GM12801 (cell line): ENCODE measurements around the gene LRRC4C.

Experiments used
- TF ChIP-seq, protein P1 (sequence below): IDR thresholded peaks from one replicate; pipeline ENCODE4 v1.5.1; 2011; ENCODE audit warnings: control low read depth; ENCODE audit not compliant: insufficient read length; ENCODE audit errors: extremely low read depth

Gene LRRC4C

DNA sequence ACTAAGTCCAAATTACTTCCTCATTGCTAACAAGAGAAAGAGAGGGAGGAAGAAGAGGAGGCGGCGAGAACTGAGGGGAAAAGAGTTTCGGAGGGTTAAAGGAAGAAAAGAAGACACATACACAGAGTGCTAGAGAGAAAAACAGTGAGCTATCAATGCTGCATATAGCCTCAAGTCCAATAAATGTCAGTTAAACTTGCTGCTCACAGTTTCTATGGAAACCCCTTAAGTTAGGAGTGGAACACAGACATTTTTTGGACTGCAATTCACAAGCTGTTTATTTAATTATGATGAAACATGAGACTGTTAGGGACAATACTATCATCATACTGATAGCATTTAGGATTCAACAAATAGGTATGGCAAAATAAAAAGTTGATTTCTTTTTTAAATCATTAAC, 1320.4 kb downstream of the LRRC4C start:
- TF ChIP-seq, protein P1, sequence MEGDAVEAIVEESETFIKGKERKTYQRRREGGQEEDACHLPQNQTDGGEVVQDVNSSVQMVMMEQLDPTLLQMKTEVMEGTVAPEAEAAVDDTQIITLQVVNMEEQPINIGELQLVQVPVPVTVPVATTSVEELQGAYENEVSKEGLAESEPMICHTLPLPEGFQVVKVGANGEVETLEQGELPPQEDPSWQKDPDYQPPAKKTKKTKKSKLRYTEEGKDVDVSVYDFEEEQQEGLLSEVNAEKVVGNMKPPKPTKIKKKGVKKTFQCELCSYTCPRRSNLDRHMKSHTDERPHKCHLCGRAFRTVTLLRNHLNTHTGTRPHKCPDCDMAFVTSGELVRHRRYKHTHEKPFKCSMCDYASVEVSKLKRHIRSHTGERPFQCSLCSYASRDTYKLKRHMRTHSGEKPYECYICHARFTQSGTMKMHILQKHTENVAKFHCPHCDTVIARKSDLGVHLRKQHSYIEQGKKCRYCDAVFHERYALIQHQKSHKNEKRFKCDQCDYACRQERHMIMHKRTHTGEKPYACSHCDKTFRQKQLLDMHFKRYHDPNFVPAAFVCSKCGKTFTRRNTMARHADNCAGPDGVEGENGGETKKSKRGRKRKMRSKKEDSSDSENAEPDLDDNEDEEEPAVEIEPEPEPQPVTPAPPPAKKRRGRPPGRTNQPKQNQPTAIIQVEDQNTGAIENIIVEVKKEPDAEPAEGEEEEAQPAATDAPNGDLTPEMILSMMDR, result no peak

DNA sequence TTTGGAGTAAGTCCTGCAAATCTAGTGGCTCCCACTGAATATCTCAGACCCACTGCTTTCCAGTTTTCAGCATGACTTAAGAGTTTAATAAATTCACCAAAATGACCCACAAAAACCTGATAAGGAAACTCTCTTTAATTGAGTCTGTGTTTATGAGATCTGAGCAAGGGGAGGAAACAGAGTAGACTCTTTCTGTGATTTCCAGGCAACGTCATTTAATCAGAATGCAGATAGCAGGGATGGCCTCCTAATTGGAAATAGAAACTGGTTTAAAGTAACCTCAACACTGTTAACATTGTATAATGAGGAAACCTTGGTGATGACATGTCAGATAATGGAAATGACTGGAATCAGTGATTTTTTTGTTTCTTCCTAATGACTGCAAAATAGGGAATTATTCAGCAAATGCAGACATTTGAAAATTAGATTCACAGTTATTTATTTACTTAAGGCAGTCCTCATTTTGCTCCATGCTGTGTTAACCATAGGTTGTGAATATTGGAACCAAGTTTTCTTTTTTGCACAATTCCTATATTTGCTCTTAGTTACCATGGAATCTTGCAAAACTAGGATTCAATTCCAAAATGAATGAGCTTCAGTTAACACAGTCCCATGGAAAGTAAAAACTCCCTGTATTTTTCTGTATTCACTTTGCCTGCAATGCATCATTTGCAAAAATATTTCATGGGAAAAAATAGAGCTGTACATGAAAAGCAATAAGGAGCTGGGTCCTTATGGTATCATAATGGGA, 1324.5 kb downstream of the LRRC4C start:
- TF ChIP-seq, protein P1, result no peak

DNA sequence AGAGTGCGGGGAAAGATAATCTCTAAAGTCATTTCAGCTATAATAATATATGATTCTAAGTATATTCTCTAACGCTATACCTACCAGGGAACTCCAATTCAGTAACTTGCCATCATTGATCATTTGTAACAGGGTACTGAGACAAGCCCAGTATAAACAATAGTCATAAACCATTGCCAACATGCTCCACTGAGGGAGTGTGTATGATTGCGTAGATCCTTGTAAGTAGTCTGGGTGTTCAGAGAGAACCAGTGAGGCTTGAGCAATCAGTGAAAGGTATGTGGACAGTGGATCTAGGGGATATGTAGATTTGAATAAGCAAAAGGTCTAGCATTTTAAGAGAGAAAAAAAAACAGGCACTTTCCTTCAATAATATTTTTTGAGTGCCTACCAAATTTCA, 1326.0 kb downstream of the LRRC4C start:
- TF ChIP-seq, protein P1, result no peak

DNA sequence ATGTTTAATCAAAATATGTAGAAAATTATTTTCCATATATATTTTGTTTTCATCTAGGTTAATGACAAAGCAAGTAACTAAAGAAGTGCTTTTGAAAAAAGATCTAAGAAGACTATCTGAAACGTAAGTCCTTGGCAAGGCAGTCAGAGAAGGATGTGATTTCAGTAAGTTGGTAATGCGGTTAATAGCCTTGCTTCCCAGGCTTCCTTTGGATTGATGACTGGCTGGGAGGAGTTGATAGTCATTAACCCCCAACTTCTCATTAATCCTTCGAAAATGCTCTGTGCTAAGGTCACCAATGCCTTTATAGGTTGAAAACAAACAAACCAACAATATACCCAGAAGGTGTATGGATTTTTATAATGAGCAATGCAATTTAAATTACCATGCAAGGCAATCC, 1326.5 kb downstream of the LRRC4C start:
- TF ChIP-seq, protein P1, result no peak

DNA sequence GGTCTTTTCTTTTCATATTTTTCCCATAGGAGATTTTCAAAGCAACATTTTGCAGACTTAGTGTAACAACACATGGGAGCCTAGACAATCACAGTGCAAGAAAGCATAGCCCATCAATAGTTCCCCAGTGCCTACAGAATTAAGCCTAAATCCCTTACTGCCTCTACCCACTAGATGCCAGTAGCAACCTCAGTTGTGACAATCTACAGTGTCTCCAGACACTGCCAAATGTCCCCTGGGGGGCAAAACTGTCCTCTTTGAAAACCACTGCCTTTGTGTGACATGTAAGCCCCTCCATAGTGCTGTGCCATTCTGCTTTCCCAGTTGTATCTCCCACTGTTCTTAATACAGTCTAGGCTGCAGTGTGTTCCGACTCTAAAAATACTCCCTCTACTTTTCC, 1329.0 kb downstream of the LRRC4C start:
- TF ChIP-seq, protein P1, result no peak

DNA sequence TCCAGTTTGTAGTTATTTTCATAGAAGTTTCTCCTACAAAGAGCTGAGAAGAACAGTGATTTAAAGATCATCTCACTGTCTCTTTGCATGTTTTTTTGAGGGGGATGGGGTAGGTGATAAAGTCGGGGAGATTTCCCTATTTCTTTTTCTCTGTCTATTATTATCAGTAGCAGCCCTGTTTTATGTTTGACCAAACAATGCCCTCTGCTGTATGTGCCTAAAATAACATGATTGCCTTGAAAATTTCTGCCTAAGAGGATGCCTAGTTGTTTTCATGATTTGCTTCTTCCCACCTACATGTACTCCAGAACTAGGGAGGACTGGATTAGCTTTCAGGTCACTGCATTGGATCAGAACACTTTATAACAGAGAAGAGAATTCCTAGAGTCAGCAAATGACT, 1330.2 kb downstream of the LRRC4C start:
- TF ChIP-seq, protein P1, result no peak

DNA sequence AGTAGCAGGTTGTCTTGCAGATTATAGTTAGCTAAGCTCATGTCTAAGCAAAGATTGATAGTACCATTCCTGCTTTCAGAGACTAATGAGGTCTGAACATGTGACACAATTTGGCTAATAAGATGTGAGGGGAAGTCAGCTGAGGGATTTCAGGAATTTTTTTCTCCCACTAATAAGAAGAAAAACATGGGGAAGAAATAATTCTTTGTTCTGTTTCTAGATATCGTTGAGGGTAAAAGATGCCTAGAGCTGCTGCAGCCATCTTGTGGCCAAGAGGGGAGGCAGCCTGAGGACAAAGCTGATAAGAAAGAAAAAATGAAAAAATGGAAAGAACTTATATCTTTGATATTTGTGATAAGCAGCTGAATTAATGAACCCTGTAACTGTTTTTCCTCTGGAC, 1334.4 kb downstream of the LRRC4C start:
- TF ChIP-seq, protein P1, result no peak
